ENCODE data around the gene GPC4.
"Not testable (repeated sequence)": the region's sequence is repeated elsewhere in the genome, so short reads cannot be mapped to it uniquely, and the experiment has no call there.

GPC4 gene

GRCh38 chrX:133364865-133365264 is 50.4 kb downstream of the GPC4 start:
- DNase-seq = no peak

GRCh38 chrX:133364196-133364595 is 51.1 kb downstream of the GPC4 start:
- DNase-seq = peak; percentile 18

GRCh38 chrX:133362538-133362937 is 52.8 kb downstream of the GPC4 start:
- DNase-seq = no peak

- DNase-seq = no peak
Measured at GRCh38 chrX:133359466-133359865, 55.8 kb downstream of the GPC4 start.

GRCh38 chrX:133353233-133353632 is 62.1 kb downstream of the GPC4 start:
- DNase-seq = no peak

- peak; percentile 35 for DNase-seq
Measured at GRCh38 chrX:133350751-133351150, 64.5 kb downstream of the GPC4 start.

- no peak for DNase-seq
Measured at GRCh38 chrX:133346026-133346425, 69.3 kb downstream of the GPC4 start.

GRCh38 chrX:133339566-133339965 is 75.7 kb downstream of the GPC4 start:
- DNase-seq = no peak

GRCh38 chrX:133337250-133337649 is 78.0 kb downstream of the GPC4 start:
- no peak for DNase-seq

GRCh38 chrX:133335027-133335426 is 80.3 kb downstream of the GPC4 start:
- DNase-seq = peak; percentile 26

- no peak for DNase-seq
Measured at GRCh38 chrX:133333154-133333750, 82.0 kb downstream of the GPC4 start.

GRCh38 chrX:133332737-133333136 is 82.6 kb downstream of the GPC4 start:
- no peak for DNase-seq

- DNase-seq = no peak
Measured at GRCh38 chrX:133330956-133331355, 84.3 kb downstream of the GPC4 start.

GRCh38 chrX:133325422-133325821 is 89.9 kb downstream of the GPC4 start:
- no peak for DNase-seq

GRCh38 chrX:133323431-133323830 is 91.9 kb downstream of the GPC4 start:
- DNase-seq = peak; percentile 63

GRCh38 chrX:133322269-133322668 is 93.0 kb downstream of the GPC4 start:
- not testable (repeated sequence) for DNase-seq

- no peak for DNase-seq
Measured at GRCh38 chrX:133321451-133321850, 93.8 kb downstream of the GPC4 start.

- peak; percentile 0 for DNase-seq
Measured at GRCh38 chrX:133314281-133314680, 101.0 kb downstream of the GPC4 start.

- DNase-seq = no peak
Measured at GRCh38 chrX:133308499-133308897, 106.8 kb downstream of the GPC4 start.

GRCh38 chrX:133307637-133308498 is 107.4 kb downstream of the GPC4 start:
- DNase-seq = no peak

- no peak for DNase-seq
Measured at GRCh38 chrX:133307094-133307493, 108.2 kb downstream of the GPC4 start.

GRCh38 chrX:133306316-133306715 is 109.0 kb downstream of the GPC4 start:
- no peak for DNase-seq

GRCh38 chrX:133305348-133305747 is 109.9 kb downstream of the GPC4 start:
- DNase-seq = no peak

- peak; percentile 1 for DNase-seq
Measured at GRCh38 chrX:133302775-133303445, 112.4 kb downstream of the GPC4 start.

Data from MV-4-11 (cell line).